Dermis microvascular lymphatic vessel endothelial cell (primary cell): ENCODE measurements around the gene GOLPH3L. TPM values are rescaled to one million over a fixed set of nuclear protein-coding genes. Genes with fewer than 3 reads are reported as not detected.
"Not testable (repeated sequence)": the region's sequence is repeated elsewhere in the genome, so short reads cannot be mapped to it uniquely, and the experiment has no call there.

Experiments used
- DNase-seq, 2 donors: peaks; one replicate each; pipeline versions ENCODE4 v3.0.0 to v3.0.0-alpha.2; 2010; ENCODE audit warnings: low read depth in 2 of 2
- total RNA-seq: library from RNA; depleted of rRNA; stranded (reverse); fragments of >200 nt; gene quantifications from 2 replicates; pipeline ENCODE4 v1.2.1, GENCODE V29; 2014

GOLPH3L gene
- total RNA-seq, result 10.7 and 10.9 TPM in 2 replicates

GRCh38 chr1:150696995-150697927, at the start of gene GOLPH3L:
Gene GOLPH3L (minus strand): TSS chr1:150697154. CDS start chr1:150694838, 2,316 bp downstream.
- peak; percentile 98 to 99 for DNase-seq

GRCh38 chr1:150730130-150730721, 33.3 kb upstream of the GOLPH3L start:
- no peak for DNase-seq

DNA sequence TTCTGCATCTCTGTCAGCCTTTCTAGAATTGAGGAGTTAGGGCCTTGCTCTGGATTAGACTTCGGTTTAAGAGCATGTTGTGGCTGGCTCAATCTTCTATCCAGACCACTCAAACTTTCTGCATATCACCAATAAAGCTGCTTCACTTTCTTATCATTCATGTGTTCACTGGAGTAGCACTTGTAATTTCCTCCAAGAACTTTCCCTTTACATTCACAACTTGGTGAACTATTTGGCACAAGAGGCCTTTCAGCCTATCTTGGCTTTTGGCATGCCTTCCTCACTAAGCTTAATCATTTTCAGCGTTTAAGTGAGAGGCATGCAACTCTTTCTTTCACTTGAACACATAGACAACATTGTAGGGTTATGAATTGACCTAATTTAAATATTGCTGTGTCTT, 27.4 kb upstream of the GOLPH3L start:
- no peak for DNase-seq

DNA sequence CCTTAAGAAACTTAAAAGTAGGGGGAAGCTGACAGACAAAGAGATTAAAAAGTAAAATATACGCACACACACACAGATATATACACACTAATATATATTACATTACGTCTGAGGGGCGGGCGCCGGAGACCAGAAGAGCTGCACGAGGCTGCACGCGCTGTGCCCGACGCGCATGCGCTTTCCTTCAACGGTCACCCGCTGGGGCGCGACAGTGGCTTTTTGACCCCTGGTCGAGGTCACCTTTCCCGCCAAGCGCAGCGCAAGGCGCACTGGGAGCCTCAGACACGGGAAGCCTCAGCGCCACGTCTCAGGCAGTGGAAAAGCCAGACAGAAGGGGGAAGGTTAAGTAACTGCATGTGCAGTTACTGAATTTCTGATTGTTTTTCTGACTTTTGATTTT, 23.7 kb upstream of the GOLPH3L start, which contains the start of gene HORMAD1:
TSS of gene HORMAD1 (minus strand) at position 193 of the 400 bp plus-strand sequence. CDS start 1,390 bp downstream, outside the sequence.
- DNase-seq, result no peak

GRCh38 chr1:150720098-150720497, 23.1 kb upstream of the GOLPH3L start:
- no peak for DNase-seq

GRCh38 chr1:150718225-150718891, 21.4 kb upstream of the GOLPH3L start:
- no peak for DNase-seq

GRCh38 chr1:150709031-150709430, 12.1 kb upstream of the GOLPH3L start:
- not testable (repeated sequence) for DNase-seq

DNA sequence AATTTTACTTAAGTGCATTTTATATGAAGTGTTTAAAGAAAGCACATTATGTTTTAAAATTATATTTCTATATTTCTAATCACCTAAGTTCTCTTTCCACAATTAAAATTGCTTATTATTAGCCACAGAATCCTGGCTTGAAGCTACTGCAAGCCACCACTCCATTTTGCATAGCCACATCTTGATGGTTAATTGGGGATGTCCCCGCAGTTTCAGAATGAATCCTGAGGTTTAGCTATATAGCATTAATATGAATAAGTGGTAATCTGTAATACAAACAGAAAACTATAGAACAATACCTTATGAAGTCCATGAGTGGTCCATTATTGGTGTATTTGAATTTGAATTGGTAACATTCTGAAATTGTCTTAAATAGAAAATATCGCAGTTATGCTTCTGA, 11.6 kb upstream of the GOLPH3L start:
- no peak for DNase-seq

DNA sequence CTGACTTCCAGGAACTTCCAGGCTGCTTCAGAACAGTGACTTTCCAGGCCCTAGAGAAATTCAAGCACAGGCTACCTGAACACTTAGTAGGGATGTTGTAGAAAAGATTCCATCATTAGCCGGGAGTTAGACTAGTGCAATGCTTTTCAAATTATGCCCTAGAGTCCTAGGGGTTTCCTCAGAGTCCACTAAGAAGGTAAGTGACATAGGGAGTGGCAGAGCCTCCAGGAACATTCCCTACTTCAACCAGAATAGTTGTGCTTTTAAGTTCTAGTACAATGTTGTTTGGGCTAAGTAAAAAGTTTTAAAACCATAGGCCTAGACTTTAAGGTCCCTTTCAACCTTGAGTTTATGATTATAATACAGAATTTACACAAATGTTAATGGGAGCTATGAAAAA, 9.1 kb upstream of the GOLPH3L start:
- no peak for DNase-seq

DNA sequence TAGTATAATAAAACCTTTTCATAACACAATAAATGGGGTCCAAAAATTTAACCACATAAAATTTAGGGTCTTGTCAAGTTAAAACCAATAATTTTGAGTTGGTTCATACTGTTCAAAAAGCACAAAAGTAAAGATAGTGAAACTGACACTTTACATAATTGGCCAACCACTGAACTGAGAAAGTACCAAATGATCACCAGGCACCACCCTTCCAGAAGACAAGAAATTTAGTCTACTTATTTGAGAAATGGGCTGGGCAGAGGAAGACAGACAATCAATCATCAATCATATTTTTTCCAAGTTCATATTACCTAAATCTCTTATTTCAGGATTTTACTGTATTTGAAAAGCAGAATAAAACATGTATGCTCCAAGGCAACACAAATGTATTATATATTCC, 6.5 kb upstream of the GOLPH3L start:
- DNase-seq, result no peak

DNA sequence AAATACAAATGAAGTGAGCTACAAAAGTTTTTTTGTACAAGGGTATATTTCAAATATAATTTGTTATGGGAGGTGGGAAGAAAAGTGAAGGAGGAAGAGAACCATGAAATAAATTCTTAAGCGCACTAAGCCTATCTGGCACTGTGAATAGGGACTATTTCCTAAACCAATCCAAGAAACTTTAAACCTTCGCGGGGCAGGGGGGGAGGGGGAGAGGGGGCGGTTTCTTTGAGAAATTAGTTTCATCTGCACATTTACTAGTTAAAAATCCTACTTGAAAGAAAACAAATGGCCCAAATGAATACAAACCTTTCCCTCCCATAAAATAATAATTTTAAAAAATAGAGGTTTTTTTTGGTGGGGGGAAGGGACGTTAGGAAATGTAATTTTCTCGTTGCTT, 364 bp downstream of the GOLPH3L start:
- DNase-seq, result peak in 1 of 2 donors; percentile 16

GRCh38 chr1:150696162-150696561, 792 bp downstream of the GOLPH3L start:
- DNase-seq, result peak in 1 of 2 donors; percentile 13

DNA sequence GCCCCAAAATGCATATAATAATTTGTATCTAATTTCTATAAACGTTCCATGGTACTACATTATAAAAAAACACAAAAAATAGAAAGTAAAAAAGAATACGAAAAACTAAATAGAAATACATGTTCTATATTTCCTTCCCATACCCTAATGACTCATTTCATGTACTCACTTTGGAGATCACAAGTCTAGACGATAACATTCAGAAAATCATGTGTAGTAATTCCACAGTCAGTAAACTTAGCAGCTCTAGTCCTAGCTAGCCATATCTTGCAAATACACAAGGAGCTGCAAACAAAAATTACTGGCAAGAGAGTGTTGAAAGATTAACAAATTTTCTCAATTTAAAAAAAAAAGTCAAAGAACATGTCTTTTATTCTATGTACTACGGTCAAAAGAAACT, 1.4 kb downstream of the GOLPH3L start:
- DNase-seq, result peak in 1 of 2 donors; percentile 32

DNA sequence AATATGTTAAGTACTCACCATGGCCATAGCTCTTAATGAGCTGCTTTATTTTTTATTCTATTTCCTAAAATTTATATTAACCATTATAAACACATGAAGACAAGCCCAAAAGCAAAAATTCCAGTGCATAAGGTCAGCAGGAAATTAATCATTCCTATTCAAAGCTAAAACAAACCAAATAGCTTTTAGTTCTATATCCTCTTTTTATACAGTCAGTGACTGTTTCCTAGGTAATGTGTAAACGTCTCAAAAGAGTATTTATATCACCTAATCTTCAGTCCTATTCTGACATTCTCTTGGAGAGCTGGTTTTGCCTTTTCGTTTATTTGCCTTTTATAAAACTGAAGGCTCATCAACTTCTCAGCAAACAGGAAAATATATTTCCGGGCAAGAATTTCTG, 4.2 kb downstream of the GOLPH3L start:
- peak; percentile 61 to 83 for DNase-seq

- peak; percentile 10 to 68 for DNase-seq
Measured at GRCh38 chr1:150688763-150689162, 8.2 kb downstream of the GOLPH3L start.

- DNase-seq, result no peak
Measured at GRCh38 chr1:150686275-150686674, 10.7 kb downstream of the GOLPH3L start.

DNA sequence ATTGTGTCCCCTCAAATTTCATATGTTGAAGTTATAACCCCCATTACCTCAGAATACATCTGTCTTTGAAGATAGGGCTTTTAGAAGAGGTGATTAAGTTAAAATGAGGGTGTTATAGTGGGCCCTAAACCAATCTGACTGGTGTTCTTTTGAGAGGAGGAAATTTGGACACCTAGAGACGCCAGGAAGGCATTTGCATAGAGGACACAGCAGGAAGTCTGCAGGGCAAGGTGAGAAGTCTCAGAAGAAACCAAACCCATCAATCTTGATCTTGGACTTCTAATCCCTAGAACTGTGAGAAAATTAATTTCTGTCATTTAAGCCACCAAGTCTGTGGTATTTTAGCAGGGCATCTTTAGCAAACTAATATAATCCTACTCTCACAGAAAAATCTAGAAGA, 13.0 kb downstream of the GOLPH3L start:
- DNase-seq, result no peak

DNA sequence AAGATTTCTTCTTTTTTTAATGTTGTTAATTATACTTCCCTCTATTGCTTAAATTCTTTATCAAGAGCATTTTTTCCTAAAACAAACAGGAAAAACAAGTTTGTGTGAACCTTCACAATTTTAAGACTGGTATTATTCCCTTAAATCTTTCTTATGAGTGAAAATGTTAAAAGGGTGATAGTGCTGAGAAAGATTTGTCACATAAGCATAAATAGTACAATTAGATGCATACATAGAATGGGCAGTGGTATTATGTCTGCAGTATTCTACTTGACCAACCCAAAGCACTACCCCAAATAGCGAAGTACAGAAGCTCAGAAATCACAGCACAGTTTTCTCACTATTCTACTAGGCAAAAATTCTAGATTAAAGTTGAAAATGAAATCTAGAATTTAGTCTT, 18.0 kb downstream of the GOLPH3L start:
- no peak for DNase-seq

DNA sequence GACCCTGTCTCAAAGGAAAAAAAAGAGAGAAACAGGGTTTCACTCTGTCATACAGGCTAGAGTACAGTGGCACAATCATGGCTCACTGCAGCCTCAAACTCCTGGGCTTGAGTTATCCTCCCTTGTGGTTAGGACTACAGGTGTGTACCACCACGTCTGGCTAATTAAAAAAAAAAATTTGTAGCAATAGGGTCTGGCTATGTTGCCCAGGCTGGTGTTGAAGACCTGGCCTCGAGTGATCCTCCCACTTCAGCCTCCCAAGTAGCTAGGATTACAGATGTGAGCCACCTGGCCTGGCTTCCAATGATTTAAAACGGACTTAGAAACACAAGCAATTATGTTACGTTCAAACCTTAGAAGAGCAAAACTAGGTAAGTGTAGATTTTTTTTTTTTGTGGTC, 22.1 kb downstream of the GOLPH3L start:
- DNase-seq, result no peak

- DNase-seq, result no peak
Measured at GRCh38 chr1:150663321-150663720, 33.6 kb downstream of the GOLPH3L start.

- DNase-seq, result no peak
Measured at GRCh38 chr1:150662811-150663210, 34.1 kb downstream of the GOLPH3L start.

- DNase-seq, result no peak
Measured at GRCh38 chr1:150661156-150661555, 35.8 kb downstream of the GOLPH3L start.
